Mammary epithelial cell (primary cell): Measurements from ENCODE around the gene CERS4.

Experiments used
- CTCF ChIP-seq, 2 donors: IDR thresholded peaks in 1 of 2; conservative IDR thresholded peaks in 1 of 2; 2 replicates each; pipeline ENCODE4 v1.5.1; 2011 to 2012; ENCODE audit warnings: inconsistent platforms in 2 of 2, low read length in 2 of 2, mild to moderate bottlenecking in 2 of 2, control low read depth in 1 of 2, low read depth in 1 of 2; ENCODE audit not compliant: insufficient read depth in 1 of 2; ENCODE audit errors: extremely low read depth in 1 of 2
- EZH2 ChIP-seq: IDR thresholded peaks from 2 replicates; pipeline ENCODE4 v1.6.1; 2012; ENCODE audit warnings: low read length, inconsistent platforms, borderline replicate concordance

GRCh38 chr19:8254286-8255001, 45.3 kb downstream of the CERS4 start:
- TF ChIP-seq CTCF (conservative IDR thresholded peaks at IDR 0.05 in 1 of 2, IDR thresholded peaks at IDR 0.05 in 1 of 2; ENCODE audit: extremely low read depth in 1 of 2, insufficient read depth in 1 of 2, low read depth in 1 of 2, low read length in 2 of 2) = no peak
- no peak for TF ChIP-seq EZH2
